Measurements from ENCODE around the gene TMC1.
A peak's percentile ranks its signal among the peaks of the same experiment; 100 is the strongest.

The TMC1 gene

GRCh38 chr9:72728031-72728770 lies 206.8 kb downstream of the TMC1 start:
- no peak overlapping the region for H3K27ac ChIP-seq
- TF ChIP-seq ZFX (IDR thresholded peaks at IDR 0.05) (no peak), CTCF (conservative IDR thresholded peaks at IDR 0.05) (no peak)

GRCh38 chr9:72733895-72734294 lies 212.5 kb downstream of the TMC1 start:
- H3K27ac ChIP-seq = no peak overlapping the region
- TF ChIP-seq CTCF (conservative IDR thresholded peaks at IDR 0.05) (no peak), ZFX (IDR thresholded peaks at IDR 0.05) (no peak)

GRCh38 chr9:72734631-72735030 lies 213.2 kb downstream of the TMC1 start:
- TF ChIP-seq ZFX (IDR thresholded peaks at IDR 0.05) (no peak), CTCF (conservative IDR thresholded peaks at IDR 0.05) (no peak)
- no peak overlapping the region for H3K27ac ChIP-seq

GRCh38 chr9:72743836-72744235 lies 222.4 kb downstream of the TMC1 start:
- TF ChIP-seq CTCF (conservative IDR thresholded peaks at IDR 0.05) = no peak
- no peak for TF ChIP-seq ZFX (IDR thresholded peaks at IDR 0.05)
- no peak overlapping the region for H3K27ac ChIP-seq

GRCh38 chr9:72749276-72749675 lies 227.9 kb downstream of the TMC1 start:
- no peak overlapping the region for H3K27ac ChIP-seq
- TF ChIP-seq ZFX (IDR thresholded peaks at IDR 0.05) = no peak

GRCh38 chr9:72751541-72751940 lies 230.1 kb downstream of the TMC1 start:
- TF ChIP-seq ZFX (IDR thresholded peaks at IDR 0.05) = no peak
- no peak for TF ChIP-seq CTCF (conservative IDR thresholded peaks at IDR 0.05)
- H3K27ac ChIP-seq = no peak overlapping the region

- H3K27ac ChIP-seq = no peak overlapping the region
- TF ChIP-seq CTCF (conservative IDR thresholded peaks at IDR 0.05) = peak; percentile 47
- TF ChIP-seq ZFX (IDR thresholded peaks at IDR 0.05) = no peak
Observed at GRCh38 chr9:72753266-72753893, 232.0 kb downstream of the TMC1 start.

- no peak overlapping the region for H3K27ac ChIP-seq
- TF ChIP-seq ZFX (IDR thresholded peaks at IDR 0.05) (no peak), CTCF (conservative IDR thresholded peaks at IDR 0.05) (no peak)
Observed at GRCh38 chr9:72755836-72756235, 234.4 kb downstream of the TMC1 start.
